Activated CD8-positive, alpha-beta memory T cell treated with anti-CD3 and anti-CD28 coated beads, Interleukin-2, amount 50 U/mL, for 4 hours (primary cell): ENCODE results near the gene FOXB1.

Source experiments
- DNase-seq: peaks from one replicate; pipeline ENCODE4 v3.0.0-alpha.2; 2020

The FOXB1 gene

GRCh38 chr15:59999612-60000112, 4.4 kb upstream of the FOXB1 start:
- DNase-seq, result no peak

- no peak for DNase-seq
Observed at GRCh38 chr15:60000113-60000823, 3.8 kb upstream of the FOXB1 start.

GRCh38 chr15:60000824-60001609, 3.1 kb upstream of the FOXB1 start:
- DNase-seq, result no peak

- no peak for DNase-seq
Observed at GRCh38 chr15:60001610-60002527, 2.2 kb upstream of the FOXB1 start.

GRCh38 chr15:60002528-60003218, 1.4 kb upstream of the FOXB1 start:
- no peak for DNase-seq

- DNase-seq, result no peak
Observed at GRCh38 chr15:60003243-60004008, 685 bp upstream of the FOXB1 start.

- no peak for DNase-seq
Observed at GRCh38 chr15:60004846-60005351, 788 bp downstream of the FOXB1 start.

GRCh38 chr15:60005352-60006202, 1.5 kb downstream of the FOXB1 start:
- no peak for DNase-seq

- peak; percentile 55 for DNase-seq
Observed at GRCh38 chr15:60006203-60006862, 2.2 kb downstream of the FOXB1 start.

GRCh38 chr15:60006873-60007272, 2.8 kb downstream of the FOXB1 start:
- DNase-seq, result no peak

- no peak for DNase-seq
Observed at GRCh38 chr15:60009124-60009960, 5.2 kb downstream of the FOXB1 start.

- DNase-seq, result no peak
Observed at GRCh38 chr15:60009980-60010732, 6.0 kb downstream of the FOXB1 start.

GRCh38 chr15:60010858-60011257, 6.7 kb downstream of the FOXB1 start:
- DNase-seq, result no peak

GRCh38 chr15:60012695-60013094, 8.6 kb downstream of the FOXB1 start:
- no peak for DNase-seq

GRCh38 chr15:60017538-60018520, 13.7 kb downstream of the FOXB1 start:
- no peak for DNase-seq

GRCh38 chr15:60020736-60021135, 16.6 kb downstream of the FOXB1 start:
- DNase-seq, result no peak
